DMS 273 (cell line): ENCODE measurements around the gene FETUB.

Source experiments
- DNase-seq: peaks from one replicate; lab custom pipeline; 2025; ENCODE audit not compliant: unreplicated experiment; lab: John Stamatoyannopoulos, UW

FETUB gene, protein sequence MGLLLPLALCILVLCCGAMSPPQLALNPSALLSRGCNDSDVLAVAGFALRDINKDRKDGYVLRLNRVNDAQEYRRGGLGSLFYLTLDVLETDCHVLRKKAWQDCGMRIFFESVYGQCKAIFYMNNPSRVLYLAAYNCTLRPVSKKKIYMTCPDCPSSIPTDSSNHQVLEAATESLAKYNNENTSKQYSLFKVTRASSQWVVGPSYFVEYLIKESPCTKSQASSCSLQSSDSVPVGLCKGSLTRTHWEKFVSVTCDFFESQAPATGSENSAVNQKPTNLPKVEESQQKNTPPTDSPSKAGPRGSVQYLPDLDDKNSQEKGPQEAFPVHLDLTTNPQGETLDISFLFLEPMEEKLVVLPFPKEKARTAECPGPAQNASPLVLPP

DNA sequence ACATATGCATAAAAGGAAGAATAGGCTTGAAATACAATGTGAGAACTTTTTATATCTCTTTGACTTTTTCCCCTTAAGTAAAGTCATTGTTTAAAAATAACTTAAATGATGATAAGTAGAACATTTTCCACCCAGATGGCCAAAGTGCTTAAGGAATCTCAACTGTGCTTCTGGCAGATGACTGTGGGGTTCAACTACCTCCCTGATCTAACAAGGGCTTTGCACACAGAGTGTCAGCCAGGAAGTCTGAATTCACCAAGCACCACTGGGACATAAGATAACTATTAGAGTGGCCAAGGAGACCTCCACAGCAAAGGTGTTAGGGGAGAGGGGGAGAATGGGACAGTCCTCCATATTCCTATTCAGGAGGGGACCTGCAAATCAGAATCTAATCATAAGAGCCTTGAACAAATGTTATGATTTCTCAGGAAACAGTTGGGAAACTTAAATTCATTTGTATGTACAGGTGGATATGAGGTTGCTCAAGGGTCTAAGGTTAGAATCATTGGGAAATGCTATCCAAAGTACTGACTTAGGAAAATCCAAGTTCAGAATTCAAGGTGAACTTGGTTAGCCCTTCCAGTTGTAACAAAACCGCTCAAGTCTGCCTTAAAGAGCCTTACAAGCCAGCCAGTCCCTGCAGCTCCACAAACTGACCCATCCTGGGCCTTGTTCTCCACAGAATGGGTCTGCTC lies at the start of gene FETUB:
Gene FETUB (plus strand): TSS at position 622 of the 695 bp plus-strand sequence. CDS start 62 bp downstream, at position 684.
- no peak for DNase-seq

GRCh38 chr3:186590580-186591295 lies 49.5 kb upstream of the FETUB start:
- no peak for DNase-seq

GRCh38 chr3:186592682-186593081 lies 47.5 kb upstream of the FETUB start:
- no peak for DNase-seq

DNA sequence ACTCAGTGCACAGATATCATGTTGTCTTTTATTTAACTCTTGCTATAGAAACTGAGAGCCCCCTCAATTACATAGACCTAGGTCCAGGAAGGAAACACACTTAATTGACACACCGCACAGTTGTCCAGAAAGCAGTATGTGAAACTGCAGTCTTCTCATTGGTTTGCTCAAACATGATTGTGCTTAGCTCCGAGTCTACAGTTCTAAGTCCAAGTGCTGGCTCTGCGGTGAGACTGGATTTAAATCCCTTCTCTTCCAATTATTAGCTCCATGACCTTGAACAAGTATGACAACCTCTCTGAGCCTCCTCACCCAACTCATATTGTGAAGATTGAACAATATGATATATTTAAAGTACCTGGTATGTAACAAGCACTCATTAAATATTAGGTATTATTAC lies 46.3 kb upstream of the FETUB start:
- DNase-seq, result no peak

DNA sequence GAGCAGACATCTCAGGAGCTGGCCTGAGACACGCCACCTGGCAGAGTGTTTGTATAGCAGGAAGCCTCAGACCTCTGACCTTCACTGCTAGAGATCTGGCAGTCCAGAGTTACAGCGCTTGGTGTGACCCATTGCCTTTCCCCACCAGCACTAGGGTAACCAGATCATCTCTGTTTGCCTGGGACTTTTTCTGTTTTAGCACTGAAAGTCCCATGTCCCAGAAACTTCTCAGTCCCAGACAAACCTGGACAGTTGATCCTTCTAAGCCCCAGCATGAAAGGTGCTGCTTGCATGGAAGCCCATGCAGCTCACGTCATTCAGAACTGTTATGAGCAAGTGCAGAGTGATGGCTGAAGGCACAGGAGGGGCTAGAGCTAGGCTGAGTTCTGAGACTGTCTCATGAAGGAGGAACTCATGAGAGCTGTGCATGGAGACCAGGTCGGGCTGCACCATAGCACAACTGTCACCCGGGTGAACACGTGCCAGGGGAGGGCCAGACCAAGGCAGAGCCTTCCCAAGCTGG lies 45.5 kb upstream of the FETUB start:
- peak; percentile 16 for DNase-seq

DNA sequence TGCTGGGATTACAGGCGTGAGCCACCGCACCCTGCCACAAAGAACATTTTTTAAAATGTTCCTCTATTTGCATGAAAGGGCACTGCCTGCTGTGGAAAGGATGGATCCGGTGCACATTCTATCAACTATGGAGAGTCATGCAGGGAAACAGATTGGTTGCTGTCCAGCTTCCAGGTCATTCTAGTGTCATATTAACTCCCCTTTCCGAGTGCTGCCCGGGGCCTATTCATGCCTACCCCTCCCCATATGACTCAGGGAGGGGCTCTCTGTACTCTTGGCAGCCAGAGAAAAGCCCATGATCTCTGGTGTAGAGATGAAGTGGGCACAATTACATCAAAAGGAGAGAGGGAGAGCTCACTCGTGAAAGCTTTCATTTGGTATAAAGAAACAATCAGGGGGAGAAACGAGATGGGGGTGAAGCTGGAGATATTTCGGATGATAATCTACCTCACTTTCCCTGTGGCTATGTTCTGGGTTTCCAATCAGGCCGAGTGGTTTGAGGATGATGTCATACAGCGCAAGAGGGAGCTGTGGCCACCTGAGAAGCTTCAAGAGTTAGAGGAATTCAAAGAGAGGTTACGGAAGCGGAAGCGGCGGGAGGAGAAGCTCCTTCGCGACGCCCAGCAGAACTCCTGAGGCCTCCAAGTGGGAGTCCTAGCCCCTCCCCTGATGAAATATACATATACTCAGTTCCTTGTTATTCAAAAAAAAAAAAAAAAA lies 43.5 kb upstream of the FETUB start:
- DNase-seq, result no peak

GRCh38 chr3:186598108-186598784 lies 42.0 kb upstream of the FETUB start:
- no peak for DNase-seq

GRCh38 chr3:186598794-186599141 lies 41.4 kb upstream of the FETUB start:
- DNase-seq, result no peak

- DNase-seq, result no peak
Observed at GRCh38 chr3:186599142-186599784, 40.9 kb upstream of the FETUB start.

GRCh38 chr3:186599785-186600166 lies 40.4 kb upstream of the FETUB start:
- no peak for DNase-seq

- DNase-seq, result no peak
Observed at GRCh38 chr3:186600896-186601295, 39.3 kb upstream of the FETUB start.

GRCh38 chr3:186603159-186603558 lies 37.0 kb upstream of the FETUB start:
- DNase-seq, result no peak

DNA sequence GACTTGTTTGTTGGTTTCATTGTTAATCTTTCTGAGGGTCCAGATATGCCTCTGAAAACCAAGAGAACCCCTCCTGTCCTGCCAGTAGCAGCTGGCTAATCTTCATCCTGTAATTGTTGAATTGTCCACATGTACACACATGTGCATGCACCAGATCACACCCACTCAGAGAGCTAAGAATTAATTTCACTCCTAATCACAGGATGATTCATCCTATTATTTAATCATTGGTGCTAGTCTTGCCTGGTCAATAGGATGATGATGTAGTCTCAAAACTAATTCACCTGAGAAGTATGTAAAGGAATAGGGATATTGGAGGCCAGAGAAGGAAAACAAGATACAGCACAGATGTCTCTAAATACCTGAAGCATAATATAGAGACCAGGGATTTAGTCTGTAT lies 35.1 kb upstream of the FETUB start:
- no peak for DNase-seq

DNA sequence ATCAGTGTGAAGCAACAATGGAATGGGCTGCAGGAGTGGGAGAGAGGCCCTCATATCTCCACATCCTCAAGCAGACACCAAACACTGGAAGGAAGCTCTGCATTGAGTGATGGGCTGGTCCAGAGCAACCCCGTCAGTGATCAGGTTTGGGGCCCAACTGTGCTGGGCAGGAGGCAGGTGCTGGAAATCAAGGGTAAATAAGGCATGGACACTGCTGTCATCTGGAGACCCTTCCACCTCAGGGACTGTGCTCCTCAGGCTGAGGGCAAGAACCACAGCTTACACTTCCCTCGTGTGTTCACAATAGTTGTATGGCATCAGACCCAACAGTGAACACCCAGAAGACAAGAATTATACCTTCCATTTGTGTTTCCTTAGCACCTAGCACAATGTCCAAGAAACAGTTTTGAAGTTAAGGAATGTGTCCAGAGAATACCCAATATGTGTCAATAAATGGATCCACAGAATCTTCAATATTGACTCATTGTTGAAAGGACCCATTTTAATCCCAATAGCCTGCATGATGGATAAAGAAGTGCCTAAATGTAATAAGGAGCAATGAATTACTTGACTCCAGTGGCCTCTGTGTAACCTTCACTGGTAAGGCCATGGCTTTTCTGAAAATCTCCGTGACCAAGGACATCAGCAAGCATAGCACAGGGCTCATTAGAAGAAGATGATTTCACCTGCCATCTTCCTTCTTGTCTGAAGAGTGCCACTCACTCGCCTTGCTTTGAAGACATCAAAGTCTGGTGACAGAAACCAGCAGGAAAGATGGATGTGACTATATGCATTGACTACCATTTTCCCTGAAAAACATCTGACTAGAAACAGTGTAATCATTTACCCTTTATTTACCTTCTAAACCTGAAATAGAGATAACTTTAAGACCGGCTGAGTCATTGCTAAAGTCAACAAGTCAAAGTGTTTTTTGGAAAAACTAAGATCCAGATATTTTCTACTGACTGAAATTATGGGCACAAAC lies 34.3 kb upstream of the FETUB start:
- DNase-seq, result no peak

DNA sequence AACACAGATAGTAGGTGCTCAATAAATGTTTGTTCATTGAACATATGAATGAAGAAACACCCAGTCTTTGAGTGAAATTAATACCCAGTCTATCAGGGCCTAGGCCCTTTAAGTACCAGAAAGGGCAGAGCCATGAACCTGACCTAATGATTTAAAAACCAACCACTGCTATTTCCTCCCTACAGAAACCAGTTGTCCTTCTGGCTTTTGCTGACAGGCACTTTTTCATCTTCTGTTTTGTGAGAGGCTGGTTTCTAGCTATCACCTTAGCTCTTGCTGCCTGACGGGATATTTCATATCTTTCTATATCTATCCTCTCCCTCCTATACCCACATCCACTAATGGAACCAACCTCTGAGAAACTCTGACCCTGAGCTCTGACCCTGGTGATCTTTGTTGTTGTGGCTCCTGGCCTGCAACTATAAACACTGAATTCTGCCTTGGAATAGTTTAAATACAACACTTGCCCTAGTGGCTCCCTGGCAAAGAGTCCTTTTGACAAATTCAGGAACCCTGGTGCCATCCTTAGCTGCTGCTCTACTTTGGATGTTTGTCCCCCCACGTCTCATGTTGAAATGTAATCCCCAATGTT lies 31.5 kb upstream of the FETUB start:
- DNase-seq, result no peak

DNA sequence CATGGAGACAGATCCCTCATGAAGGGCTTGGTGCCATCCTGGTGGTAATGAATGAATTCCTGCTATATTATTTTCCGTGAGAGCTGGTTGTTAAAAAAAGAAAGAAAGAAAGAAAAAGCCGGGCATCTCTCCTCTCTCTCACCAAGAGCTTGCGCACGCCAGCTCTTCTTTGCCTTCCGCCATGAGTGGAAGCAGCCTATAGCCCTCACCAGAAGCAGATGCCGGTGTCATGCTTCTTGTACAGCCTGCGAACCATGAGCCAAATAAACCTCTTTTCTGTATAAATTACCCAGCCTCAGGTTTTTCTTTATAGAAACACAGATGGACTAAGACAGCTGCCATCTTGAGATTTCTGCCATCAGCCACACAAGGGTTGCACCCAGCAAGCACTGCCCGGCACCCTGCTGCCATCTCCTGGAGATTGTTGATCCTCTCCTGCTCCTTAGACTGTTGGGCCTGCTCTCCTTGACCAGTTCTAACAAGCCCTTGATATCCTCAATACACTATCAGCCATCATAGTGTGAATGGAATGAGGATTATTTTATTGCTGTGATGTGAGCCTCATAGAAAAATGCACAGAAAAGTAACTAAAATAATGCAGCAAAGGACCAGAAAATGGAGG lies 30.8 kb upstream of the FETUB start:
- DNase-seq, result peak; percentile 30

GRCh38 chr3:186612065-186612464 lies 28.1 kb upstream of the FETUB start:
- no peak for DNase-seq
